ENCODE data around the gene MDH2. TPM values are rescaled to one million over a fixed set of nuclear protein-coding genes. Genes with fewer than 3 reads are reported as not detected.

The MDH2 gene
- total RNA-seq, 1 donor from 2014 or later = 125 TPM

- intact Hi-C loops (cut with micrococcal nuclease) = no loop called here
- Mint-ChIP-seq H3K4me1 (no peaks in the 10 kb centered on the region), H3K27me3 (no peaks in the 10 kb centered on the region), H3K4me3 (no peak overlapping the region), H3K9me3 (no peaks in the 10 kb centered on the region), H3K27ac (no peak overlapping the region), H3K36me3 (ENCODE audit: low read depth) (peaks cover 8% of the 10 kb centered on the region)
- no peak for DNase-seq
- ChIA-PET CTCF (no interaction called here), POLR2A (no interaction called here)
- TF ChIP-seq, protein P1, sequence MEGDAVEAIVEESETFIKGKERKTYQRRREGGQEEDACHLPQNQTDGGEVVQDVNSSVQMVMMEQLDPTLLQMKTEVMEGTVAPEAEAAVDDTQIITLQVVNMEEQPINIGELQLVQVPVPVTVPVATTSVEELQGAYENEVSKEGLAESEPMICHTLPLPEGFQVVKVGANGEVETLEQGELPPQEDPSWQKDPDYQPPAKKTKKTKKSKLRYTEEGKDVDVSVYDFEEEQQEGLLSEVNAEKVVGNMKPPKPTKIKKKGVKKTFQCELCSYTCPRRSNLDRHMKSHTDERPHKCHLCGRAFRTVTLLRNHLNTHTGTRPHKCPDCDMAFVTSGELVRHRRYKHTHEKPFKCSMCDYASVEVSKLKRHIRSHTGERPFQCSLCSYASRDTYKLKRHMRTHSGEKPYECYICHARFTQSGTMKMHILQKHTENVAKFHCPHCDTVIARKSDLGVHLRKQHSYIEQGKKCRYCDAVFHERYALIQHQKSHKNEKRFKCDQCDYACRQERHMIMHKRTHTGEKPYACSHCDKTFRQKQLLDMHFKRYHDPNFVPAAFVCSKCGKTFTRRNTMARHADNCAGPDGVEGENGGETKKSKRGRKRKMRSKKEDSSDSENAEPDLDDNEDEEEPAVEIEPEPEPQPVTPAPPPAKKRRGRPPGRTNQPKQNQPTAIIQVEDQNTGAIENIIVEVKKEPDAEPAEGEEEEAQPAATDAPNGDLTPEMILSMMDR (IDR thresholded peaks at IDR 0.05) = no peak
- no peak for ATAC-seq (ENCODE audit: low read depth)
Measured at GRCh38 chr7:76037310-76037709, 10.6 kb upstream of the MDH2 start.

- H3K9me3 Mint-ChIP-seq = no peaks in the 10 kb centered on the region
- ATAC-seq (ENCODE audit: low read depth) (no peak), DNase-seq (no peak)
- TF ChIP-seq, protein P1 (IDR thresholded peaks at IDR 0.05) = no peak
- CTCF ChIA-PET = no interaction called here
- H3K27me3 Mint-ChIP-seq = no peaks in the 10 kb centered on the region
- peaks cover 11% of the 10 kb centered on the region for H3K4me1 Mint-ChIP-seq
- H3K27ac Mint-ChIP-seq = no peak overlapping the region
- no peak overlapping the region for H3K4me3 Mint-ChIP-seq
- H3K36me3 Mint-ChIP-seq (ENCODE audit: low read depth) = peaks cover 15% of the 10 kb centered on the region
- intact Hi-C loops (cut with micrococcal nuclease) = no loop called here
- POLR2A ChIA-PET = no interaction called here
Measured at GRCh38 chr7:76040126-76040525, 7.8 kb upstream of the MDH2 start.

- TF ChIP-seq, protein P1 (IDR thresholded peaks at IDR 0.05) = no peak
- ChIA-PET POLR2A (no interaction called here), CTCF (no interaction called here)
- peaks cover 23% of the 10 kb centered on the region for H3K36me3 Mint-ChIP-seq (ENCODE audit: low read depth)
- no peak for ATAC-seq (ENCODE audit: low read depth)
- H3K9me3 Mint-ChIP-seq = no peaks in the 10 kb centered on the region
- H3K27me3 Mint-ChIP-seq = no peaks in the 10 kb centered on the region
- DNase-seq = no peak
- H3K4me3 Mint-ChIP-seq = no peak overlapping the region
- peaks cover 31% of the 10 kb centered on the region for H3K4me1 Mint-ChIP-seq
- intact Hi-C loops (cut with micrococcal nuclease) = no loop called here
- no peak overlapping the region for H3K27ac Mint-ChIP-seq
Measured at GRCh38 chr7:76044375-76044865, 3.5 kb upstream of the MDH2 start.

- intact Hi-C loops (cut with micrococcal nuclease) = loop anchor here (2.0 to 5.0 kb wide), 2 partner anchors 120 to 311 kb away; partner anchors contain the start of gene YWHAG
- H3K27me3 Mint-ChIP-seq = no peaks in the 10 kb centered on the region
- peak; percentile 14 for ATAC-seq (ENCODE audit: low read depth)
- ChIA-PET CTCF (interaction anchor here (1.2 to 1.4 kb wide), 2 partner anchors 133 to 266 kb away, joined by 3 to 7 read pairs; partner anchors contain the start of gene POR), POLR2A (interaction anchor here (0.6 to 2.3 kb wide), 13 partner anchors 9 to 1953 kb away, joined by 3 to 17 read pairs (median 3); partner anchors contain the start of genes POR, RHBDD2 and YWHAG)
- no peaks in the 10 kb centered on the region for H3K9me3 Mint-ChIP-seq
- H3K36me3 Mint-ChIP-seq (ENCODE audit: low read depth) = peaks cover 33% of the 10 kb centered on the region
- DNase-seq = no peak
- peak overlapping the region; percentile 95 for H3K27ac Mint-ChIP-seq
- peak overlapping the region; percentile 98 for H3K4me3 Mint-ChIP-seq
- H3K4me1 Mint-ChIP-seq = peaks cover 43% of the 10 kb centered on the region
- TF ChIP-seq, protein P1 (IDR thresholded peaks at IDR 0.05) = no peak
Measured at GRCh38 chr7:76047305-76047810, 548 bp upstream of the MDH2 start.

DNA sequence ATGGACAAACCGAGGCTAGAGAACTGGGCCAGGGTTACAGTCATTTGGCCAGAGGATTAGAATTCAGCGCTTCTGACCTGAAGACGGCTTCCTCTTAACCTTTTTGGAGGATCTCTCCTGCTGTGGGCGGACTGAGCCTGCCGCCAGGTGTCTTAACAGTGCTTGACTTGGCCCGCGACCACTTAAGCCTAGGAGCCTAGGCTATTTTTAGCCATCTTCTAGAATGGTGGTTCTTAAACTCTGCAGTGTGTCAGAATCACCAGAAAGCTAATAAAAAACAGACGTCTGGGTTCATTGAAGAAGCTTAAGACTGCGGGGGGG is 722 bp downstream of the MDH2 start:
- Mint-ChIP-seq H3K9me3 (no peaks in the 10 kb centered on the region), H3K27ac (peak overlapping the region; percentile 90), H3K27me3 (no peaks in the 10 kb centered on the region), H3K36me3 (ENCODE audit: low read depth) (peaks cover 40% of the 10 kb centered on the region), H3K4me1 (peaks cover 40% of the 10 kb centered on the region), H3K4me3 (peak overlapping the region; percentile 98)
- peak; percentile 9 for ATAC-seq (ENCODE audit: low read depth)
- CTCF ChIA-PET = no interaction called here
- intact Hi-C loops (cut with micrococcal nuclease) = loop anchor here (1.0 to 5.0 kb wide), 5 partner anchors 54 to 266 kb away; partner anchors contain the start of gene TMEM120A
- POLR2A ChIA-PET = interaction anchor here (0.6 to 2.3 kb wide), 6 partner anchors 28 to 976 kb away, joined by 3 to 17 read pairs (median 6); partner anchors contain the start of gene POR
- TF ChIP-seq, protein P1 (IDR thresholded peaks at IDR 0.05) = no peak
- DNase-seq = no peak
